Mammary epithelial cell (primary cell): Measurements from ENCODE around the gene ADRM1.

Source experiments
- CTCF ChIP-seq, 2 donors: IDR thresholded peaks in 1 of 2; conservative IDR thresholded peaks in 1 of 2; 2 replicates each; pipeline ENCODE4 v1.5.1; 2011 to 2012; ENCODE audit warnings: inconsistent platforms in 2 of 2, low read length in 2 of 2, mild to moderate bottlenecking in 2 of 2, control low read depth in 1 of 2, low read depth in 1 of 2; ENCODE audit not compliant: insufficient read depth in 1 of 2; ENCODE audit errors: extremely low read depth in 1 of 2
- EZH2 ChIP-seq: IDR thresholded peaks from 2 replicates; pipeline ENCODE4 v1.6.1; 2012; ENCODE audit warnings: low read length, inconsistent platforms, borderline replicate concordance

- TF ChIP-seq CTCF (conservative IDR thresholded peaks at IDR 0.05 in 1 of 2, IDR thresholded peaks at IDR 0.05 in 1 of 2; ENCODE audit: extremely low read depth in 1 of 2, insufficient read depth in 1 of 2, low read depth in 1 of 2, low read length in 2 of 2) (no peak), EZH2 (no peak)
These were observed 8.3 kb upstream of the ADRM1 start for GRCh38 chr20:62294516-62294915.
